ENCODE data around the gene UGT2A3.
"Not testable (repeated sequence)": the region's sequence is repeated elsewhere in the genome, so short reads cannot be mapped to it uniquely, and the experiment has no call there.

The UGT2A3 gene

GRCh38 chr4:68951078-68951805 is at the start of gene UGT2A3:
Gene UGT2A3, minus strand, starts transcription at chr4:68951804. Its CDS starts 44 bp downstream, at chr4:68951760.
- DNase-seq, result no peak

GRCh38 chr4:68997040-68997439 is 45.4 kb upstream of the UGT2A3 start:
- DNase-seq, result no peak

GRCh38 chr4:68995292-68995691 is 43.7 kb upstream of the UGT2A3 start:
- DNase-seq, result no peak

GRCh38 chr4:68987007-68987406 is 35.4 kb upstream of the UGT2A3 start:
- no peak for DNase-seq

GRCh38 chr4:68985442-68985841 is 33.8 kb upstream of the UGT2A3 start:
- no peak for DNase-seq

GRCh38 chr4:68984947-68985346 is 33.3 kb upstream of the UGT2A3 start:
- DNase-seq, result no peak

GRCh38 chr4:68963374-68963773 is 11.8 kb upstream of the UGT2A3 start:
- DNase-seq, result no peak

- no peak for DNase-seq
Observed at GRCh38 chr4:68962868-68963267, 11.3 kb upstream of the UGT2A3 start.

GRCh38 chr4:68960294-68961163 is 8.9 kb upstream of the UGT2A3 start:
- no peak for DNase-seq

- DNase-seq, result not testable (repeated sequence)
Observed at GRCh38 chr4:68959085-68959484, 7.5 kb upstream of the UGT2A3 start.

- DNase-seq, result no peak
Observed at GRCh38 chr4:68954126-68954525, 2.5 kb upstream of the UGT2A3 start.

GRCh38 chr4:68953056-68953596 is 1.5 kb upstream of the UGT2A3 start:
- no peak for DNase-seq

GRCh38 chr4:68951806-68952585 is 392 bp upstream of the UGT2A3 start:
- DNase-seq, result no peak

- no peak for DNase-seq
Observed at GRCh38 chr4:68950033-68950432, 1.6 kb downstream of the UGT2A3 start.

- DNase-seq, result no peak
Observed at GRCh38 chr4:68948985-68949384, 2.6 kb downstream of the UGT2A3 start.

- no peak for DNase-seq
Observed at GRCh38 chr4:68948044-68948743, 3.4 kb downstream of the UGT2A3 start.

- no peak for DNase-seq
Observed at GRCh38 chr4:68929076-68929737, 22.4 kb downstream of the UGT2A3 start.

GRCh38 chr4:68927165-68927564 is 24.4 kb downstream of the UGT2A3 start:
- DNase-seq, result no peak

GRCh38 chr4:68922202-68922601 is 29.4 kb downstream of the UGT2A3 start:
- DNase-seq, result not testable (repeated sequence)

GRCh38 chr4:68921051-68921450 is 30.6 kb downstream of the UGT2A3 start:
- no peak for DNase-seq

GRCh38 chr4:68917016-68917415 is 34.6 kb downstream of the UGT2A3 start:
- DNase-seq, result no peak

- no peak for DNase-seq
Observed at GRCh38 chr4:68912807-68913206, 38.8 kb downstream of the UGT2A3 start.
